ENCODE measurements around the gene UQCC2. TPM values are rescaled to one million over a fixed set of nuclear protein-coding genes. Genes with fewer than 3 reads are reported as not detected.

Gene UQCC2
- total RNA-seq, 1 experiment from 2014 or later: 71.2 TPM

- Histone ChIP-seq H3K27ac (no peak overlapping the region), H3K9me2 (ENCODE audit: insufficient read depth) (no peaks in the 10 kb centered on the region), H3K4me1 (replicated peaks; ENCODE audit: insufficient read depth) (peaks cover 14% of the 10 kb centered on the region), H3K9me3 (ENCODE audit: insufficient read depth, low read depth) (no peaks in the 10 kb centered on the region), H3K27me3 (ENCODE audit: insufficient read depth, low read depth) (no peaks in the 10 kb centered on the region), H2AFZ (no peak overlapping the region), H3K79me2 (ENCODE audit: low read depth) (peaks cover 29% of the 10 kb centered on the region), H3K4me3 (no peak overlapping the region), H3K4me2 (peak overlapping the region; percentile 99; the same call in 1 of the 2 replicates), H4K20me1 (ENCODE audit: insufficient read depth) (no peaks in the 10 kb centered on the region), H3K36me3 (ENCODE audit: low read depth) (peaks cover 24% of the 10 kb centered on the region; the same call in 1 of the 2 replicates), H3F3A (ENCODE audit: insufficient read depth, low read depth) (peaks cover 10% of the 10 kb centered on the region; the same call in 1 of the 2 replicates)
- CTCF ChIA-PET: no interaction called here
- POLR2A ChIA-PET (ENCODE audit: unreplicated experiment): interaction anchor here (0.6 kb wide), 1 partner anchor 256 kb away, joined by 3 read pairs; the partner anchor contains the start of gene ZBTB9
- intact Hi-C loops (cut with micrococcal nuclease; ENCODE audit: unreplicated experiment): loop anchor here (2.0 to 10.0 kb wide), 2 partner anchors 445 to 865 kb away; partner anchors contain the start of gene PSMB8
- no peak for TF ChIP-seq EZH2 (IDR thresholded peaks at IDR 0.05; ENCODE audit: low read depth)
- TF ChIP-seq CTCF (conservative IDR thresholded peaks at IDR 0.05): no peak
- BruUV-seq (replicated peaks): no TSS peak
- no peak for DNase-seq
These were observed 1.8 kb downstream of the UQCC2 start for GRCh38 chr6:33709605-33710295.

GRCh38 chr6:33708516-33709204 lies 2.8 kb downstream of the UQCC2 start:
- peaks cover 14% of the 10 kb centered on the region for H3K4me1 ChIP-seq (replicated peaks; ENCODE audit: insufficient read depth)
- peaks cover 29% of the 10 kb centered on the region for H3K79me2 ChIP-seq (ENCODE audit: low read depth)
- H3F3A ChIP-seq (ENCODE audit: insufficient read depth, low read depth): peaks cover 12% of the 10 kb centered on the region; the same call in 1 of the 2 replicates
- ChIA-PET CTCF (interaction anchor here (0.6 kb wide), 1 partner anchor 581 kb away, joined by 5 read pairs; no protein-coding TSS in a partner anchor), POLR2A (ENCODE audit: unreplicated experiment) (no interaction called here)
- H3K36me3 ChIP-seq (ENCODE audit: low read depth): peaks cover 24% of the 10 kb centered on the region; the same call in 1 of the 2 replicates
- H2AFZ ChIP-seq: no peak overlapping the region
- DNase-seq: no peak
- intact Hi-C loops (cut with micrococcal nuclease; ENCODE audit: unreplicated experiment): loop anchor here (10.0 kb wide), 1 partner anchor 864 kb away; the partner anchor contains the start of gene PSMB8
- TF ChIP-seq CTCF (conservative IDR thresholded peaks at IDR 0.05) (no peak), EZH2 (IDR thresholded peaks at IDR 0.05; ENCODE audit: low read depth) (no peak)
- no peaks in the 10 kb centered on the region for H3K9me2 ChIP-seq (ENCODE audit: insufficient read depth)
- no peak overlapping the region for H3K27ac ChIP-seq
- no peak overlapping the region for H3K4me2 ChIP-seq
- BruUV-seq (replicated peaks): no TSS peak
- H3K9me3 ChIP-seq (ENCODE audit: insufficient read depth, low read depth): no peaks in the 10 kb centered on the region
- no peaks in the 10 kb centered on the region for H3K27me3 ChIP-seq (ENCODE audit: insufficient read depth, low read depth)
- H3K4me3 ChIP-seq: no peak overlapping the region
- no peaks in the 10 kb centered on the region for H4K20me1 ChIP-seq (ENCODE audit: insufficient read depth)

DNA sequence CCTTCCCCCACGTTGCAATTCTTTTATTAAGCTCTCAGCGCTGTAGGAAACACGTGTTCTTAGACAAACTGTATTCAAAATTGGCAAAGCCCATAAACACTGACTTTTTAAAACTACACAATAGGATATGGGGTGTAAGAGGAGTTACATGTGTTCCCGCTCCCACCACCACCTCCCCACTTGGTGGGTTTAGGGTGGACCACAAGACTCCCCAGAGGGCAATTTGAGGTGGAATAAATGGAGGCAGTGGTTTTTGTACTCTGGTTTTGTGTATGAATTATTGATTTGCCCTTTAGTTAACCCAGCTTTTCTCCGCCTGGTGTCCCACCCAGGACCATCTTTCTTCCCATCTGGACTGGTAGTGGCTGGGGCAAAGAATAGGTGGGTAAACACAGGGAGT lies 3.7 kb downstream of the UQCC2 start:
- Histone ChIP-seq H3K4me3 (no peak overlapping the region), H3K36me3 (ENCODE audit: low read depth) (peaks cover 24% of the 10 kb centered on the region; the same call in 1 of the 2 replicates), H3K27ac (no peak overlapping the region), H3K4me2 (no peak overlapping the region), H4K20me1 (ENCODE audit: insufficient read depth) (peaks cover 2% of the 10 kb centered on the region; the same call in 1 of the 2 replicates), H3K9me3 (ENCODE audit: insufficient read depth, low read depth) (no peaks in the 10 kb centered on the region), H3K79me2 (ENCODE audit: low read depth) (peaks cover 29% of the 10 kb centered on the region), H3K4me1 (replicated peaks; ENCODE audit: insufficient read depth) (peaks cover 14% of the 10 kb centered on the region), H3K27me3 (ENCODE audit: insufficient read depth, low read depth) (no peaks in the 10 kb centered on the region), H3F3A (ENCODE audit: insufficient read depth, low read depth) (peaks cover 16% of the 10 kb centered on the region; the same call in 1 of the 2 replicates), H3K9me2 (ENCODE audit: insufficient read depth) (no peaks in the 10 kb centered on the region), H2AFZ (no peak overlapping the region)
- no peak for DNase-seq
- TF ChIP-seq CTCF (conservative IDR thresholded peaks at IDR 0.05) (no peak), EZH2 (IDR thresholded peaks at IDR 0.05; ENCODE audit: low read depth) (no peak)
- CTCF ChIA-PET: no interaction called here
- POLR2A ChIA-PET (ENCODE audit: unreplicated experiment): no interaction called here
- BruUV-seq (replicated peaks): no TSS peak
- intact Hi-C loops (cut with micrococcal nuclease; ENCODE audit: unreplicated experiment): loop anchor here (10.0 kb wide), 1 partner anchor 863 kb away; the partner anchor contains the start of gene PSMB8

Measured in PC-9 (cell line).